AG09309 (cell line): Measurements from ENCODE around the gene CMTM1.

Source experiments
- DNase-seq: peaks from one replicate; pipeline ENCODE4 v3.0.0-alpha.2; 2010; ENCODE audit warnings: low read depth
- H3K4me3 ChIP-seq: 2 replicates; pipeline ENCODE4 v1.5.1; 2011; ENCODE audit warnings: mild to moderate bottlenecking, low read depth, low read length, moderate library complexity; ENCODE audit not compliant: control insufficient read depth
- CTCF ChIP-seq: IDR thresholded peaks from 2 replicates; pipeline ENCODE4 v1.5.1; 2011; ENCODE audit warnings: mild to moderate bottlenecking, low read depth, low read length, inconsistent platforms; ENCODE audit not compliant: insufficient read depth, control insufficient read depth; ENCODE audit errors: missing control alignments

CMTM1 gene

GRCh38 chr16:66520406-66521170 is 45.7 kb upstream of the CMTM1 start:
- no peak for TF ChIP-seq CTCF
- no peak for DNase-seq
- H3K4me3 ChIP-seq: no peak overlapping the region

GRCh38 chr16:66521252-66521713 is 45.0 kb upstream of the CMTM1 start:
- no peak overlapping the region for H3K4me3 ChIP-seq
- DNase-seq: no peak
- no peak for TF ChIP-seq CTCF

- no peak for TF ChIP-seq CTCF
- H3K4me3 ChIP-seq: no peak overlapping the region
- DNase-seq: no peak
Observed at GRCh38 chr16:66521951-66522771, 44.1 kb upstream of the CMTM1 start.

GRCh38 chr16:66522816-66523590 is 43.2 kb upstream of the CMTM1 start:
- H3K4me3 ChIP-seq: no peak overlapping the region
- TF ChIP-seq CTCF: no peak
- DNase-seq: no peak

- no peak for DNase-seq
- no peak for TF ChIP-seq CTCF
- H3K4me3 ChIP-seq: no peak overlapping the region
Observed at GRCh38 chr16:66523861-66524354, 42.3 kb upstream of the CMTM1 start.

- DNase-seq: no peak
- H3K4me3 ChIP-seq: no peak overlapping the region
- no peak for TF ChIP-seq CTCF
Observed at GRCh38 chr16:66524601-66525164, 41.6 kb upstream of the CMTM1 start.
